Heart left ventricle (tissue), 16 donors: ENCODE measurements around the gene EEF2K. TPM values are rescaled to one million over a fixed set of nuclear protein-coding genes. Genes with fewer than 3 reads are reported as not detected.
A peak's percentile ranks its signal among the peaks of the same experiment; 100 is the strongest.

ENCODE experiments used
- ATAC-seq, 4 donors: fragments of 200-7000 bp; cut with Tn5 transposase; one replicate each; pipeline ENCODE4 v1.9.1; 2020 to 2022; ENCODE audit warnings: moderate library complexity in 4 of 4, mild to moderate bottlenecking in 3 of 4, moderate number of reproducible peaks in 1 of 4
- DNase-seq, 5 donors: peaks; one replicate each; pipeline ENCODE4 v3.0.0-alpha.2; 2020
- H3K27ac ChIP-seq, 12 donors: fragments of 200-600 bp; sonication (generic) in 4 of 12; one replicate each; pipeline versions ENCODE4 v1.5.0 to v1.8.0; 2016 to 2022; ENCODE audit warnings: mild to moderate bottlenecking in 2 of 12
- H3K27me3 ChIP-seq, 9 donors: fragments of 200-600 bp; sonication (generic) in 2 of 9; one replicate each; pipeline versions ENCODE4 v1.5.1 to v1.8.0; 2016 to 2022; ENCODE audit warnings: mild to moderate bottlenecking in 3 of 9
- H3K36me3 ChIP-seq, 9 donors: fragments of 200-600 bp; sonication (generic) in 2 of 9; one replicate each; pipeline versions ENCODE4 v1.5.0 to v1.8.0; 2018 to 2022; ENCODE audit warnings: mild to moderate bottlenecking in 2 of 9
- H3K4me1 ChIP-seq, 12 donors: fragments of 200-600 bp; sonication (generic) in 4 of 12; one replicate each; pipeline versions ENCODE4 v1.5.0 to v1.8.0; 2016 to 2022; ENCODE audit warnings: mild to moderate bottlenecking in 3 of 12
- H3K4me3 ChIP-seq, 12 donors: fragments of 200-600 bp; sonication (generic) in 4 of 12; one replicate each; pipeline versions ENCODE4 v1.5.0 to v1.8.0; 2017 to 2022; ENCODE audit warnings: mild to moderate bottlenecking in 9 of 12, moderate library complexity in 4 of 12
- H3K9me3 ChIP-seq, 12 donors: fragments of 200-600 bp; sonication (generic) in 4 of 12; one replicate each; pipeline versions ENCODE4 v1.5.0 to v1.8.0; 2016 to 2022; ENCODE audit warnings: mild to moderate bottlenecking in 1 of 12
- POLR2A ChIP-seq, 2 donors: fragments of 450-650 bp; IDR thresholded peaks; one replicate each; pipeline ENCODE4 v1.6.1; 2017; ENCODE audit warnings: antibody characterized with exemption in 2 of 2, mild to moderate bottlenecking in 2 of 2, moderate library complexity in 2 of 2
- WGBS, 4 donors: extraction: QIAGEN DNeasy Blood & Tissue Kit in 2 of 4; methylation state at CpG; one replicate each; pipeline versions ENCODE4 v1.1.5 to v1.1.7; 2013 to 2018; 5-methylcytosine and 5-hydroxymethylcytosine counted together
- intact Hi-C, 10 donors: fragments of 100-400 bp; cut with DNase I; formaldehyde crosslinking; loops; one replicate each; pipeline versions ENCODE4 v1.11.1 to v1.14.2; 2022
- polyA plus RNA-seq, 2 donors: library from polyadenylated mRNA; stranded (reverse); fragments of 200-250 nt; gene quantifications; one replicate each; pipeline ENCODE4 v1.2.3, GENCODE V29; 2013
- total RNA-seq, 9 donors: library from RNA; depleted of rRNA in 2 of 9; stranded (reverse); fragments of >200 nt in 2 of 9; fragmentation: NEBNext Ultra II Directional in 3 of 9; extraction: Animal tissue kit (Norgen Biotek cat#: 25700) in 3 of 9; gene quantifications; one replicate each; pipeline versions ENCODE4 v1.1.0 to v1.2.4, GENCODE V29; 2016 to 2023
- TF ChIP-seq, protein P1 (sequence below), 12 donors: fragments of 200-600 bp; sonication (generic) in 4 of 12; IDR thresholded peaks; one replicate each; pipeline versions ENCODE4 v1.5.0 to v1.8.0; 2018 to 2022; ENCODE audit warnings: antibody characterized with exemption in 12 of 12, mild to moderate bottlenecking in 5 of 12
- donor health status: ischemic (EF 13 %, LVEDD 7.1; RV severe dilation, severe dysfunction).
- donor health status: healthy with polysubstance abuse.
- donor health status: DM: no; HTN: yes; CAD: no.
- donor health status: DM: no; HTN: no; CAD: no.
- donor health status: ischemic (EF 25% LVEDD 6.9; RV normal size, moderate dysfunction).
- donor health status: ischemic (EF 25% LVEDD 5.7; RV mildly dilated, moderate dysfunction).
- donor health status: healthy.
- donor health status: DM: yes; HTN: yes; CAD: no.
- donor health status: ischemic (EF 35%, LVEDD 5.7; RV mildly dilated, moderate dysfunction).
- donor health status: nonischemic (EF 11% LVEDD 7.7; RV severe dilation, severe dysfunction).
- donor health status: DM: yes; HTN: yes; CAD: no.
- donor health status: PGD.
- donor health status: ischemic (EF 29% LVEDD 5.4; RV normal size, mild dysfunction).
- donor health status: nonischemic (EF 23%, LVEDD 6.1; RV moderate dilation, normal function).

The EEF2K gene
- total and polyA plus RNA-seq, 11 donors: 8.3 to 33.6 (median 24.6) TPM

DNA sequence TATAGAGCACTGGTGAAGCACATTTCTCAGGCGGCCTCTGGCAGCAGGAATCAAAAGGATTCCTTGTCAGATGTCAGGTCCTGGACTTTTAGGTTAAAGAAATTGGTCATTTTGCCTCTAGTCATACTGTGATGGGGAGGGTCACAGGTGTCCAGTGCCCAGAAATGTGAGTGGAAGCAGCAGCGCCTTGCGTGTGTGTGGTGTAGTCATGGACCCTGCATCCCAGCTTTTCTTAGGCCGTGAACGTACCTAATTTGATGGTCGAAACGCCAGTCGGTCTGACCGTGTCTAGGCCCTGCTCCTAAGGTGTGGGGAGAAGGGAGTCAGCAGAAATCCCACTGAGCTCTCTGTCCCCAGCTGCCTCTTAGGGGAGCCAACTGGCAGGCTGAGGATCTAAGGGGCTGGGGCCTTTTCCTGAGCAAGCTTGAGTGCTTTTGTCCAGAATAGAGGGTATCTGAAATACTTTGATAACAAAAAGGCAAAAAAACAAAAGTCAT, 123.2 kb downstream of the EEF2K start:
- intact Hi-C loops: loop anchor here in 1 of 10 donors (10.0 kb wide), 1 partner anchor 1174 kb away; the partner anchor contains the start of genes DNAH3 and LDAF1
- no peak for DNase-seq
- TF ChIP-seq POLR2A (IDR thresholded peaks at IDR 0.05): no peak
- TF ChIP-seq, protein P1, sequence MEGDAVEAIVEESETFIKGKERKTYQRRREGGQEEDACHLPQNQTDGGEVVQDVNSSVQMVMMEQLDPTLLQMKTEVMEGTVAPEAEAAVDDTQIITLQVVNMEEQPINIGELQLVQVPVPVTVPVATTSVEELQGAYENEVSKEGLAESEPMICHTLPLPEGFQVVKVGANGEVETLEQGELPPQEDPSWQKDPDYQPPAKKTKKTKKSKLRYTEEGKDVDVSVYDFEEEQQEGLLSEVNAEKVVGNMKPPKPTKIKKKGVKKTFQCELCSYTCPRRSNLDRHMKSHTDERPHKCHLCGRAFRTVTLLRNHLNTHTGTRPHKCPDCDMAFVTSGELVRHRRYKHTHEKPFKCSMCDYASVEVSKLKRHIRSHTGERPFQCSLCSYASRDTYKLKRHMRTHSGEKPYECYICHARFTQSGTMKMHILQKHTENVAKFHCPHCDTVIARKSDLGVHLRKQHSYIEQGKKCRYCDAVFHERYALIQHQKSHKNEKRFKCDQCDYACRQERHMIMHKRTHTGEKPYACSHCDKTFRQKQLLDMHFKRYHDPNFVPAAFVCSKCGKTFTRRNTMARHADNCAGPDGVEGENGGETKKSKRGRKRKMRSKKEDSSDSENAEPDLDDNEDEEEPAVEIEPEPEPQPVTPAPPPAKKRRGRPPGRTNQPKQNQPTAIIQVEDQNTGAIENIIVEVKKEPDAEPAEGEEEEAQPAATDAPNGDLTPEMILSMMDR (IDR thresholded peaks at IDR 0.05): no peak

DNA sequence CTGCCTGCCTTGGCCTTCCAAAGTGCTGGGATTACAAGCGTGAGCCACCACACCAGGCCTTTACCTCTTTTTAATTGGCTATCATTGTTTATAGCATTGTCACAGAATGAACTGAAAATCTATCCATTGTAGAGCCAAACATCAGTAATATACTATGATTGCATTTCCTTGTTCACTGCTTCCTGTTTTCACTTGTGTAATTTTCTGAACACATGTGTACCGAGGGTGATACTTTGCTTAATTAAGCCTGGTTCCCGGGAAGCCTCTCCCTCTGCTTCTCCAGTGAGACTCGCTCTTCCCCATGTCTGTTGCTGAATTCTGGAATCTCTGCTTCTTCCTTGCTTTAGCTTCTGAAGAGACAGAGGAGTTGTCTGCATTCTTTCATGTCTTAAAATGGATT, 124.2 kb downstream of the EEF2K start:
- Histone ChIP-seq H3K4me1 (peaks cover 0 to 11% (median 0%) of the 10 kb centered on the region in 12 donors), H3K4me3 (no peak overlapping the region), H3K27me3 (no peaks in the 10 kb centered on the region), H3K9me3 (no peaks in the 10 kb centered on the region), H3K27ac (peak overlapping the region in 1 of 12 donors; percentile 65), H3K36me3 (peaks cover 7 to 99% (median 88%) of the 10 kb centered on the region in 9 donors)
- DNase-seq (no peak), ATAC-seq (no peak)
- TF ChIP-seq, protein P1 (IDR thresholded peaks at IDR 0.05): no peak
- 60 to 71% (median 63%) methylated on average over 4 of the region's 4 CpGs for WGBS, 4 donors
- intact Hi-C loops: no loop called here

More for the DNA sequence above, 123.2 kb downstream of the EEF2K start:
- H3K4me3 ChIP-seq: no peak overlapping the region
- no peak overlapping the region for H3K27ac ChIP-seq
- no peaks in the 10 kb centered on the region for H3K27me3 ChIP-seq
- ATAC-seq: no peak
- WGBS, 4 donors: 92 to 97% (median 94%) methylated on average over 9 of the region's 9 CpGs
- peaks cover 0 to 11% (median 0%) of the 10 kb centered on the region in 12 donors for H3K4me1 ChIP-seq
- peaks cover 4 to 99% (median 88%) of the 10 kb centered on the region in 9 donors for H3K36me3 ChIP-seq
- H3K9me3 ChIP-seq: no peaks in the 10 kb centered on the region

DNA sequence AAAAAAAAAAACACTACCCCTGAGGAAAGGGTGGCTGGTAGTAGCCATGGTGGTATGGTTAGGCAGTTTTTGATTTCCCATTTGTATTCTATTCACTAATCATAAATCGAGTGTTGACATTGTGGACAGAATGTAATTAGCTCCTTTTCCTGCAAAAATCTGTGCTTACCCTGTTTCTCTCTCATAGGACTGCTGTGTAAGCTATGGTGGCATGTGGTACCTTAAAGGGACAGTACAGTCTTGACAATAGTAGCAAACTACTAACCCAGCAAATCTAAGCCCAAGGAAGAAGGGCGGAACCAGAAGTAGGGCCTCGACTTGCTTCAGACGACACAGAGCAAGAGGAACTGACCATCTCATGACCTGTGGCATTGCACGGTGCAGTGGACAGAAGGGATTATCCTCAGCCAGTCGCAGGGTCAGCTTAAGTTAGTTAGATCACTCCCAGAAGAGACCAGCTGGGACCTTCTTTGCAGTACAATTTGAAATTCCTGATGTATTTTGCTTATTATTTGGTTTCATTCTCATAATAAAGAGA, 127.4 kb downstream of the EEF2K start:
- no peaks in the 10 kb centered on the region for H3K27me3 ChIP-seq
- ATAC-seq: peak in 3 of 4 donors; percentile 32 to 80 (median 50)
- no peak overlapping the region for H3K4me3 ChIP-seq
- intact Hi-C loops: no loop called here
- peak overlapping the region in 1 of 12 donors; percentile 64 for H3K27ac ChIP-seq
- WGBS, 4 donors: 65 to 89% (median 85%) methylated on average over 6 of the region's 6 CpGs
- H3K36me3 ChIP-seq: peaks cover 7 to 82% (median 73%) of the 10 kb centered on the region in 9 donors
- TF ChIP-seq POLR2A (IDR thresholded peaks at IDR 0.05): no peak
- TF ChIP-seq, protein P1 (IDR thresholded peaks at IDR 0.05): no peak
- peaks cover 0 to 25% (median 10%) of the 10 kb centered on the region in 12 donors for H3K9me3 ChIP-seq
- peaks cover 0 to 11% (median 0%) of the 10 kb centered on the region in 12 donors for H3K4me1 ChIP-seq
- no peak for DNase-seq

DNA sequence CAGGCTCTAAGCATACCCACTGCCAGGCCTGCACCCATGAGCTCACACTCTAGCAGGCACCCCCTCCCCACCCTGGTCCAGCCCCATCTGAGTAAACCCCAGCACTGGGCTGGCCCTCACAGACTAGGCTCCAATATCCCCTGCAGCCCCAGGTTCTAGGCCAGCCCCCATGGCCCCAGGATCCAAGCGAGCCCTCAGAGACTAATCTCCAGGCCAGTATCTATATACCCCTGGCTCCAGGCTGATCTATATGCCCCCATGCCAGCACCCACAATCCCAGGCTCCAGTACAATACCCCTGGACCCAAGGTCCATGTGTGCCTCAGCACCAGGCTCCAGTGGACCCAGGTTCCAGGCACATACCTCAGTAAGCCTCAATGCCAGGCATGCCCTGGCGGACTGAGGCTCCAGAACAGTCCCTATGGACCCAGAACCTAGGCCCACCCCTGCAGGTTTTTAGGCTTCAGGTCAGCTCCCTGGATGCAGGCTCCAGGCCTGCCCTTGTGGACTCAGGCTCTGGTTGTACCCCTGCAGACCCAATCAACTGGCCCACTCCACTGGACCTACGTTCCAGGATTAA, 129.7 kb downstream of the EEF2K start:
- Histone ChIP-seq H3K36me3 (peaks cover 7 to 64% (median 55%) of the 10 kb centered on the region in 9 donors), H3K27me3 (no peaks in the 10 kb centered on the region), H3K27ac (no peak overlapping the region), H3K9me3 (peaks cover 0 to 32% (median 10%) of the 10 kb centered on the region in 12 donors), H3K4me3 (no peak overlapping the region), H3K4me1 (peaks cover 0 to 3% (median 0%) of the 10 kb centered on the region in 12 donors)
- intact Hi-C loops: no loop called here
- no peak for TF ChIP-seq POLR2A (IDR thresholded peaks at IDR 0.05)
- TF ChIP-seq, protein P1 (IDR thresholded peaks at IDR 0.05): no peak
- ATAC-seq (peak in 2 of 4 donors; percentile 36 to 45), DNase-seq (no peak)
- 67 to 100% (median 98%) methylated on average over 3 of the region's 3 CpGs for WGBS, 4 donors
